NCI-H510A (cell line): ENCODE results near the gene UNC5C.

Experiments
- DNase-seq: peaks from one replicate; lab custom pipeline; 2025; lab: John Stamatoyannopoulos, UW

The UNC5C gene

GRCh38 chr4:95120456-95120855 is 428.3 kb downstream of the UNC5C start:
- DNase-seq, result no peak

GRCh38 chr4:95118497-95118896 is 430.3 kb downstream of the UNC5C start:
- no peak for DNase-seq

GRCh38 chr4:95114521-95114920 is 434.3 kb downstream of the UNC5C start:
- DNase-seq, result no peak
